Sigmoid colon (tissue), 7 donors: ENCODE results near the gene DPP6. TPM values are rescaled to one million over a fixed set of nuclear protein-coding genes. Genes with fewer than 3 reads are reported as not detected.

Source experiments
- DNase-seq: peaks from one replicate; pipeline ENCODE4 v3.0.0-alpha.2; 2019
- H3K27ac ChIP-seq, 4 donors: fragments of 200-600 bp; sonication (generic); one replicate each; pipeline ENCODE4 v1.5.1; 2016 to 2019; ENCODE audit warnings: mild to moderate bottlenecking in 1 of 4
- H3K27me3 ChIP-seq, 3 donors: fragments of 200-600 bp; sonication (generic); one replicate each; pipeline ENCODE4 v1.5.1; 2019; ENCODE audit warnings: mild to moderate bottlenecking in 1 of 3
- H3K36me3 ChIP-seq, 4 donors: fragments of 200-600 bp; sonication (generic); one replicate each; pipeline ENCODE4 v1.5.1; 2016 to 2019
- H3K4me1 ChIP-seq, 4 donors: fragments of 200-600 bp; sonication (generic); one replicate each; pipeline ENCODE4 v1.5.1; 2017 to 2019
- H3K4me3 ChIP-seq, 4 donors: fragments of 200-600 bp; sonication (generic); one replicate each; pipeline ENCODE4 v1.5.1; 2017 to 2019; ENCODE audit warnings: mild to moderate bottlenecking in 2 of 4, moderate library complexity in 1 of 4
- H3K9me3 ChIP-seq, 4 donors: fragments of 200-600 bp in 3 of 4; sonication (generic) in 3 of 4; one replicate each; pipeline versions ENCODE4 v1.5.1 to v1.6.1; 2013 to 2019
- EP300 ChIP-seq, 4 donors: sonication (generic); formaldehyde crosslinking; IDR thresholded peaks; one replicate each; pipeline ENCODE4 v1.6.1; 2017; ENCODE audit warnings: antibody characterized with exemption in 4 of 4
- POLR2A ChIP-seq, 2 donors: fragments of 450-650 bp; IDR thresholded peaks; one replicate each; pipeline ENCODE4 v1.6.1; 2016; ENCODE audit warnings: antibody characterized with exemption in 2 of 2, mild to moderate bottlenecking in 2 of 2, moderate library complexity in 2 of 2
- POLR2AphosphoS5 ChIP-seq, 4 donors: sonication (generic); formaldehyde crosslinking; IDR thresholded peaks; one replicate each; pipeline ENCODE4 v1.6.1; 2017; ENCODE audit warnings: antibody characterized with exemption in 4 of 4
- WGBS, 2 donors: extraction: QIAGEN DNeasy Blood & Tissue Kit; methylation state at CpG; one replicate each; pipeline ENCODE4 v1.1.7; 2013; 5-methylcytosine and 5-hydroxymethylcytosine counted together
- intact Hi-C: fragments of 100-400 bp; cut with DNase I; formaldehyde crosslinking; loops from one replicate; pipeline ENCODE4 v1.15.1; 2023
- polyA plus RNA-seq, 3 donors: library from polyadenylated mRNA; stranded (reverse); fragments of 200-250 nt; gene quantifications; one replicate each; pipeline ENCODE4 v1.2.3, GENCODE V29; 2013
- total RNA-seq, 4 donors: library from RNA; depleted of rRNA; stranded (reverse); fragments of >200 nt; gene quantifications; one replicate each; pipeline ENCODE4 v1.1.0, GENCODE V29; 2016
- TF ChIP-seq, protein P1 (sequence below), 4 experiments: fragments of 450-650 bp in 3 of 4; fragments of 200-600 bp in 1 of 4; IDR thresholded peaks; one replicate each; pipeline ENCODE4 v1.5.1; 2016 to 2019; ENCODE audit warnings: antibody characterized with exemption in 4 of 4, mild to moderate bottlenecking in 3 of 4, moderate library complexity in 2 of 4
- donor health status: healthy with polysubstance abuse.
- donor health status: Bipolar disorder and iron deficiency.
- donor health status: healthy.

DPP6 gene
- total and polyA plus RNA-seq, 7 donors: 1.2 to 53.2 (median 41.0) TPM; not detected in 1

DNA sequence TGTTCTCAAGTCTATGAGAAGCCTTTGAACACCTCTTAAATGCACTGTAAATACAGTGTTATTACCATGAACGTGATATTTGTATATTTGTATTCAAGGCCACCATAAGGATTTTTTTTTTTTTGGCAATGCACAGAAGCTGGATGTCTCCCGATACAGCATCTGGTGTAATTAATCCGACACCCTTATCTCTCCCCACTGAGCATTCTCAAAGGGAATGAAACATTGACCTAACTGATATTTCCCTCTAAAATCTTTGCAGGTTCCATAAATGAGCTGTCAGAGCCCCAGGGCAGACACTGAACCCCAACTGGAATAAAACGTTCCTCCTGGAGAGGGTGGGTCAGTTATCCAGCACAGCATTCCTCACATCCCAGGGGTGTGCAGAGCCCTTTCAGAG, 634.1 kb downstream of the DPP6 start:
- H3K36me3 ChIP-seq: no peaks in the 10 kb centered on the region
- WGBS, 2 donors: 9 to 53% methylated on average over 4 of the region's 4 CpGs
- no peak overlapping the region for H3K27ac ChIP-seq
- no peaks in the 10 kb centered on the region for H3K27me3 ChIP-seq
- TF ChIP-seq POLR2AphosphoS5 (IDR thresholded peaks at IDR 0.05) (no peak), EP300 (IDR thresholded peaks at IDR 0.05) (no peak), POLR2A (IDR thresholded peaks at IDR 0.05) (no peak)
- TF ChIP-seq, protein P1, sequence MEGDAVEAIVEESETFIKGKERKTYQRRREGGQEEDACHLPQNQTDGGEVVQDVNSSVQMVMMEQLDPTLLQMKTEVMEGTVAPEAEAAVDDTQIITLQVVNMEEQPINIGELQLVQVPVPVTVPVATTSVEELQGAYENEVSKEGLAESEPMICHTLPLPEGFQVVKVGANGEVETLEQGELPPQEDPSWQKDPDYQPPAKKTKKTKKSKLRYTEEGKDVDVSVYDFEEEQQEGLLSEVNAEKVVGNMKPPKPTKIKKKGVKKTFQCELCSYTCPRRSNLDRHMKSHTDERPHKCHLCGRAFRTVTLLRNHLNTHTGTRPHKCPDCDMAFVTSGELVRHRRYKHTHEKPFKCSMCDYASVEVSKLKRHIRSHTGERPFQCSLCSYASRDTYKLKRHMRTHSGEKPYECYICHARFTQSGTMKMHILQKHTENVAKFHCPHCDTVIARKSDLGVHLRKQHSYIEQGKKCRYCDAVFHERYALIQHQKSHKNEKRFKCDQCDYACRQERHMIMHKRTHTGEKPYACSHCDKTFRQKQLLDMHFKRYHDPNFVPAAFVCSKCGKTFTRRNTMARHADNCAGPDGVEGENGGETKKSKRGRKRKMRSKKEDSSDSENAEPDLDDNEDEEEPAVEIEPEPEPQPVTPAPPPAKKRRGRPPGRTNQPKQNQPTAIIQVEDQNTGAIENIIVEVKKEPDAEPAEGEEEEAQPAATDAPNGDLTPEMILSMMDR (IDR thresholded peaks at IDR 0.05): no peak
- H3K4me1 ChIP-seq: peaks cover 0 to 12% (median 8%) of the 10 kb centered on the region in 4 donors
- no peak overlapping the region for H3K4me3 ChIP-seq
- no peak for DNase-seq
- H3K9me3 ChIP-seq: peaks cover 0 to 3% (median 0%) of the 10 kb centered on the region in 4 donors
- intact Hi-C loops: no loop called here

DNA sequence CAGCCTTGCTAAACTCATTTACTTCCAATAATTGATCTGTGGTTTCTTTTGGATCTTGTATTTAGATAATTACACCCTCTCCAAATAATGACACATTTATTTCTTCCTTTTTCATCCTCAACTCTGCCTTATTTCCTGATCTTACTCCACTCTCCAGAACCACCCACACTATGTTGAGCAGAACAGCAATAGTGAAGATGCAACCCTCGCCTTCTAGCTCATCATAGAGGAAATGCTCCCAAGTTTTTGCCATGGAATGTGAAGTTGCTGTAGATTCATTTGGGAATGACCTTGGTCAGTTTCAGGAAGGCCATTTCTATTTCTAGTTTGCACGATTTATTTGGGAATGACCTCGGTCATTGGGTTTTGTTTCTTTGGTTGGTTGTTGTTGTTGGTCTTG, 636.8 kb downstream of the DPP6 start:
- no peaks in the 10 kb centered on the region for H3K27me3 ChIP-seq
- H3K27ac ChIP-seq: no peak overlapping the region
- no peak overlapping the region for H3K4me3 ChIP-seq
- intact Hi-C loops: no loop called here
- TF ChIP-seq POLR2AphosphoS5 (IDR thresholded peaks at IDR 0.05): no peak
- TF ChIP-seq EP300 (IDR thresholded peaks at IDR 0.05): no peak
- TF ChIP-seq, protein P1 (IDR thresholded peaks at IDR 0.05): no peak
- TF ChIP-seq POLR2A (IDR thresholded peaks at IDR 0.05): no peak
- no peaks in the 10 kb centered on the region for H3K36me3 ChIP-seq
- H3K9me3 ChIP-seq: peaks cover 0 to 3% (median 0%) of the 10 kb centered on the region in 4 donors
- DNase-seq: no peak
- peaks cover 0 to 12% (median 8%) of the 10 kb centered on the region in 4 donors for H3K4me1 ChIP-seq
- WGBS, 2 donors: 88 to 95% methylated on average over 3 of the region's 3 CpGs

DNA sequence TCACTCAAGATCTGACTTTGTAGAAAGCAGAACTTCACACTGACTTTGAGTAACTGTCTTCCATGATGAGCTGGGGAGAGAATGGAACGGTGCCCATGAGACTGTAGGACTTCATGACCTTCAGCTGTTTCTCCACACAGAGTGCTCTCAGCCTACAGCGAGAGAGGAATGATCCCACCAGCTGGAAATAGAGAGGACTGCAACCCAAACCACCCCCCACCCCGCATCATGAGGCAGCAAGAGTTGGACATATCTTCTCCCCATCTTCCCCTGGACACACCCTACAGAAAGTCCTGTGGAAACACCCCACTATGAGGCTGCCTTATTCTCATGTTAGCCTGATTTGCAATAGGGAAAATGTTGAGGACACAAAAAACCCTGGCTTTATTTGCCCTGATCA, 638.2 kb downstream of the DPP6 start:
- Histone ChIP-seq H3K27ac (no peak overlapping the region), H3K27me3 (no peaks in the 10 kb centered on the region), H3K36me3 (no peaks in the 10 kb centered on the region), H3K4me1 (no peaks in the 10 kb centered on the region), H3K9me3 (peaks cover 0 to 3% (median 0%) of the 10 kb centered on the region in 4 donors), H3K4me3 (no peak overlapping the region)
- TF ChIP-seq, protein P1 (IDR thresholded peaks at IDR 0.05): no peak
- no peak for TF ChIP-seq POLR2AphosphoS5 (IDR thresholded peaks at IDR 0.05)
- no peak for TF ChIP-seq POLR2A (IDR thresholded peaks at IDR 0.05)
- no peak for TF ChIP-seq EP300 (IDR thresholded peaks at IDR 0.05)
- 80 to 90% methylated on average over 3 of the region's 3 CpGs for WGBS, 2 donors
- no peak for DNase-seq
- intact Hi-C loops: no loop called here

DNA sequence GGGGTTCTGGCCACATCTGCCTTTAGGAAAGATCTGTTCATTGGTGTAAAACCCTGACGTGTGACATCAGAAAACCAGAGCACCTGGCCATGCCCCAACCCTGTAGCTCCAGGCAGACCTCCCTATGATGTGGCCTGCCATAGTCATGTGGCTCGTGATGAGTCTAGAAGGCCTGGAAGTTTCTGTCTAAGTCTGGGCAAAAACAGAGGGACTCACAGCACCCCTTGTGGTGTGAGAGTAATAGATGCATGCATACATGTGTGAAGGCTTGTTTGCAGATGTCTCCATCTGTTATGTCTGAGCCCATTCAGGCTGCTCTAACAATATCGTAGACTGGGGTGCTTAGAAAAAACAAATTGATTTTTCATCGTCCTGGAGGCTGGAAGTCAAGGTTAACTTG, 641.5 kb downstream of the DPP6 start:
- intact Hi-C loops: no loop called here
- no peak for DNase-seq
- Histone ChIP-seq H3K4me3 (no peak overlapping the region), H3K27me3 (no peaks in the 10 kb centered on the region), H3K27ac (no peak overlapping the region), H3K9me3 (peaks cover 0 to 3% (median 0%) of the 10 kb centered on the region in 4 donors), H3K36me3 (no peaks in the 10 kb centered on the region), H3K4me1 (no peaks in the 10 kb centered on the region)
- no peak for TF ChIP-seq EP300 (IDR thresholded peaks at IDR 0.05)
- no peak for TF ChIP-seq POLR2AphosphoS5 (IDR thresholded peaks at IDR 0.05)
- TF ChIP-seq, protein P1 (IDR thresholded peaks at IDR 0.05): no peak
- no peak for TF ChIP-seq POLR2A (IDR thresholded peaks at IDR 0.05)
- 80 to 86% methylated on average over 4 of the region's 4 CpGs for WGBS, 2 donors

DNA sequence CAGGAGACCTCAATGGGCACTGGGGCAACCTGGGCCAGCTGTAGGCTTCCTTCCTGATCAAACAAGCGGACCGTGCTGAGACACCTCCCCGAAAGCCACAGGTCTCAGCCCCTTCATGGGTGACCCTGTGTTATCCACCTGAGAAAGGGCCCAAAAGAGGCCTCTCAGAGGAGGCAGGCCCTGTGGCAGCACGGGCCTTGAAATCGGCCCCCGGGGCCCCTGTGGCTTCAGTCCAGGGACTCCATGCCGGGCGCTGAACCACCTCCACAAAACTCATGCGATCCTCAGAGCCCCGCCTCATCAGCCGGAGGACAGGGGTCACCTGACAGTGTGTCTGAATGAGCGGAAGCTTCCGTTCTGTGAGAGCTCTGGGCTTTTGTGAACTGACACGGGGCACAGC, 643.6 kb downstream of the DPP6 start:
- DNase-seq: no peak
- Histone ChIP-seq H3K27me3 (no peaks in the 10 kb centered on the region), H3K36me3 (no peaks in the 10 kb centered on the region), H3K9me3 (no peaks in the 10 kb centered on the region), H3K4me3 (no peak overlapping the region), H3K4me1 (no peaks in the 10 kb centered on the region), H3K27ac (no peak overlapping the region)
- 92 to 95% methylated on average over 14 of the region's 14 CpGs for WGBS, 2 donors
- intact Hi-C loops: no loop called here
- TF ChIP-seq POLR2A (IDR thresholded peaks at IDR 0.05) (no peak), EP300 (IDR thresholded peaks at IDR 0.05) (no peak), POLR2AphosphoS5 (IDR thresholded peaks at IDR 0.05) (no peak)
- TF ChIP-seq, protein P1 (IDR thresholded peaks at IDR 0.05): no peak
